GM18907 (cell line): Measurements from ENCODE around the gene ATF7.
A peak's percentile ranks its signal among the peaks of the same experiment; 100 is the strongest.

Source experiments
- ATAC-seq: cut with Tn5 transposase; IDR thresholded peaks from one replicate; pipeline ENCODE4 v1.9.1; 2021; ENCODE audit warnings: mild to moderate bottlenecking, moderate library complexity; ENCODE audit not compliant: unreplicated experiment

Gene ATF7

DNA sequence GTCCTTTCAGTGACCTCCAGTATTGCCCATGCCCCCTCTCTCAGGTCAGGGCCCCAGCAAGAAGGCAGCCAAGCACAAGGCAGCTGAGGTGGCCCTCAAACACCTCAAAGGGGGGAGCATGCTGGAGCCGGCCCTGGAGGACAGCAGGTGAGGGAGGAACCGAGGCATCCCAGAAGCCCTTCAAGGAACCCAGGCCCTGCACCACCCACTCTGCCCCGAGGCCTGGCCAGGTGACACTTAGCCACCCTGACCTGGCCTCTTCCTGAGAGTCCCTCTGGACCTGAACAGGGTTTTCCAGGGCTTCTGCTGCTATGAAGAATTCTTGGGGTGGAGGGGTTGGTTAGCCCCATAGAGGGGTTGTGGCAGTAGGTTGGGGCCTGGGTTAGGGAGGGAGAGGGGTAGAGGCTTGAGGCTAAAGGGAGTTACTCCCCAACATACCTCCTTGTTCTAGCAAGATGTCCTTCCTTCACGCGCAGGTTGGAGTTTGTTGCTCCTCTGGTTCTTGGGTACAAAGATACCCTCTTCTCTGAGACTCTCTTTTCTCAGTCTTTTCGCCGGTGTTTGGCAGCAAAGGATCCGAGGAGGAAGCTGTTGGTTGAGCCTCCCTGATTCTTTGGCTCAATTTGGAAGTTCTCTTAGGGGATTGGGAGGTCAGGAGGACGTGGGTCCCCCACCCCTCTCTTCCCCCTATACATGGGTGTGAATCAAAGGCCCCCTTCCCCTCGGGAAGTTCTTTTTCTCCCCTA, 123.0 kb downstream of the ATF7 start:
- ATAC-seq, result no peak

DNA sequence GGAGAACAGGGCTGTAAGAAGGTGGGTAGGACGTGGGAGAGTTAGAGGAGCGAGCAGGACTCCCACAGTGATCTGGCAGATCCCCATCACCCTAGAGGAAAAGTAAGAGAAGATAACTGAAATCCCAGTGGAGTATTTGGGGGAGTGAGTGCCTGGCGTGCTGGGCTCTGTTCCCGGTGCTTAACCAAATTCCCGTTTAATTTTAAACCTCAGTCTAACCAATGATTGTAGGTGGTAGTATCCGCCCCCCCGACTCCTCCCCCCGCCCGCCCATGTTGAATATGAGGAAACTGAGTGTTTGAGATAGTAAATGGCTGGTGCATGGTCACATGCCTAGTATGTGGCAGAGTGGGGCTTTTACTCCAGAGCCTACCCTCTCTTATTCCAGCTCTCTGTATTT, 123.9 kb downstream of the ATF7 start:
- no peak for ATAC-seq

DNA sequence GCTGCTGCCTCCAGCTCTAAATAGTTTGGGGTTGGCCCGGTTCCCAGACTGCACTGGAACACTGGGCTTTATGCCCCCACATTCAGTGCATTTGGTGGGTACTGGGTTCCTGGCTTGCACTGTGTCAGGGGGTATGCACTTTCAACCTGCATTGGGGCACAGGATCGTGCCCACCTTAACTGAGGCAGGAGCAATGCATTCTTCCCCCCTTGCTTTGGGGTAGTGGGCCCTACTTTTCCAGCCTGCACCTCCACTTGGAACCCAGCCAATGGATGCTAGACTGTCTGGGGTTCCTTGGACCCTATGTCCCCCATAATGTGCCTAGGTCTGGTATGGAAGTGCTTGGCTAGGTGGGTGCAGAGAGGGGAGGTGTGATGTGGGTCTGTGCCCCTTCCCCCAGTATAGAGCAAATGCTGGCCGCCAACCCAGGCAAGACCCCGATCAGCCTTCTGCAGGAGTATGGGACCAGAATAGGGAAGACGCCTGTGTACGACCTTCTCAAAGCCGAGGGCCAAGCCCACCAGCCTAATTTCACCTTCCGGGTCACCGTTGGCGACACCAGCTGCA, 124.5 kb downstream of the ATF7 start:
- no peak for ATAC-seq

DNA sequence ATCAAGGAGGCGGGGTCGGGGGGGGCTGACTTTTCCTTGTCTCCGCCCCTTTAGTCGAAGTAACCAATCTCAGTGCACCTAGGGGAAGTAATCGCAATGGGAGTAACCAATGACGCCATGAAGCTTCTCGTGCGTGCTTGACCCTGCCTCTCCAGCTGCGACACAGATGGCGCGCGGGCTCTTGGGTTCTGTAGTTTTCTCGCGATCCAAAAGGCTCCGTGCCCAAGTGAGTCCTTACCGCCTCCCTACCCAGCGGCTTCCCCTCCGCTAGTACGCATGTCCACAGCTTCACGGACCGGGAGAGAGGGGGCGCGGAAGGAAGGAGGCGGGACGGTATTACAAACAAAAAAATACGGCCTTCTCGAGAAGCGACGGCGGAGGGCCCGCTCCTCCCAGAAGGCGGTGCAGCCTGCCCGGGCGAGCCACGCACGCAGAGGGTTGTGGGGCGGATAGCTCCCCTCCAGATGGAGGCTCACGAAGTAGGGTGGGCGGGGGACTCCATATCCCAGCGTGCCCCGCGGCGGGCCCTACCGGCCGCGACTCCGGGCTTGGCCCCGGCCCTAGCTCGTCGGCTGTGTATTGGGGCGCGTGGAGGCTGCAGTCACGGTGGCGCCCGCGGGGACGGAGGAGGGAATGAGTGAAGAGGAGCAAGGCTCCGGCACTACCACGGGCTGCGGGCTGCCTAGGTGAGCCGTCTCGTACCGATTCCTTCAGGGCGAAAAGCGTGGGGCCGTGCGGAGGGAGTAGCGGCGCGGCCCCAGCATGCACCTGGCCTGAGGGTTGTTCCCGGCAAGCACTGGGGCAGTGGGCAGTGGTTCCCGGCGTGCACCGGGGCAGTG, 125.2 kb downstream of the ATF7 start, which contains the start of gene TARBP2:
Gene TARBP2, plus strand, starts transcription at position 508 of the 839 bp plus-strand sequence. Its CDS starts 126 bp downstream, at position 634.
- peak; percentile 83 for ATAC-seq

DNA sequence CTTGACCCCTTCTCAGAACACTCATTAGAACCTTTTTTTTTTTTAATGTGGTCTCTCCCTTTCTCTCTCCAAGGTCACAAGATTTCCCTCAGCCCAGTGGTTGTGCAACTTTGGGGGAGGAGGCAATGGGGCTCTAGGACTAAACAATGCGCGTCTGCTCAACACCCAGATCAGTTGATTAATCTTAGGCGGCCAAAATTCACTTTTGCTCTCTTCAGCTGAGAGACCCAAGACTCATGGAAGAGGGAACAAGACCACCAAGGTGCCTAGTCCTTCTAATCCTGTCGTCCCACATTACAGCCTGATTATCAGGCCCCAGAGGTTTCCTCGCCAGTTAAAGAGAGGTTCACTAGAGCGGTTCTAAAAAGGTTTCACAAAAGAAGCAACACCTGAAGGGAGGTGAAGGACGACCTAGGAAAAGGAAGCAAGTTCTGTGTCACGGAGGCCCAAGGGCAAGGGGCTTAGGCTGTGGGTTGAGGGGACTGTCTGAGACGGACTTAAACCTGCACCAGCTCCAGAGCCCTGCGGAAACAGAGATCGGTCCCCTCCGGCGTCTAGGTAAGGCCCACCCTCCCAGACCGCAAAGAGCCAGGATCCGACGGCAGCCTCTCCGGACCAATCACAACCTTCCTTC, 125.9 kb downstream of the ATF7 start:
- ATAC-seq, result no peak

DNA sequence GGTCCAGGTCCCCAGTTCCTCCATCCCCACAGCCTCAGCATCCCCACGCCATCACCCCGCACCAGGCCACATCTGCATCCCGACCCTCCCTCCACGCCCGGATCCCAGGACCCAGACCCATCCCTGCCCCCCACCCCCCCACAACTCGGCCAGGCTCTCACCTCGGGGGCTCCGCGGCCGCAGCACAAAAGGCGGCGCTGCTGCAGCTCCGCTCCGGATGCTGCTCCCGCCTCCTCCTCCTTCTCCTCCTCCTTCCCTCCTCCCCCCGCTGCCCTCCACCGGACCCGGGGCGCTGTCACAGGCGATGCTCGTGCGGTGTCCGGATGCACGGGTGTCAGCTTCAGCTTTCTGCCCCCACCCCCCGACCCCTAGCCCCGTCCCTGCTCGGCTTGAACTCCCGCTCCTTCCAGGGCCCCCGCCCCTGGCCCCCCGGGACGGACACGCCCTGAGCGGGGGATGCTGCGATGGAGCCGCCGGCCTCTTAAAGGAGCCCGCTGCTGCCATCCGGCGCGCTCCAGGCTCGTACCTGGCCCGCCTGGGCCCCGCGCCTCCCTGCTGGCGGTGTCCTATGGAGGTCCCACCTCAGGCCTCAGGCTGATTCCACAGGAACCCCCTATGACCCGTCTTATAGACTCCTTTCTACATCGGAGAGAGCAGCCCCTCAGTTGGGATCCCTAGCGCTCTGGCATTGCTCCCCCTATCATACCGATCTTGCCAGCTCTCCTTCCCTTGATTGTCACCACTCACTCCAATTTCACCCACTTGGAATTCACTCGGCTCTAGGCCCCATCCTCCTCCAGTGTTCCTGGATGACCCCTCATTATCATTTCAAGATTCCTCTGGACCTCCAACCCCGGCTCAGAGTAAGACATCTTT, 126.7 kb downstream of the ATF7 start, which contains the start of gene MAP3K12:
Gene MAP3K12, minus strand, starts transcription at position 193 of the 876 bp plus-strand sequence. CDS start 12,067 bp downstream, outside the sequence.
- no peak for ATAC-seq

DNA sequence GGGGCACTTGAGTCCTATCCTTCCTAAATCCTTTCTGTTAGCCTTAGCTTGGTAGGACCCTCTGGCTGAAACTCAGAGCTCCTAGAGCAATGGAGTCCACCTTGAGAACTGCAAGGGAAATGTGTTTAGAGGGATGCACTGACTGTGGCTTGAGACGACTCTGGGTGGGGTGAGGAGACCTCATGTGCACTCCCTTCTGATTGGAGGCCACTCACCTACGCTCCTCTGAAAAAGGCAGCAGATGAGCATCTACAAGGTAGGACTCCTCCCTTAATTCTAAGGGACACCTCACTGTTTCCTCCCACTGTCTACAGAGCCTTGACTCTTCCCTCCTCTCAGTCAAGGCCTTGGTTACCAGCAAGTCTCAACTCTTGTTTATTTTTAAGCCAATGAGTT, 127.9 kb downstream of the ATF7 start:
- no peak for ATAC-seq

DNA sequence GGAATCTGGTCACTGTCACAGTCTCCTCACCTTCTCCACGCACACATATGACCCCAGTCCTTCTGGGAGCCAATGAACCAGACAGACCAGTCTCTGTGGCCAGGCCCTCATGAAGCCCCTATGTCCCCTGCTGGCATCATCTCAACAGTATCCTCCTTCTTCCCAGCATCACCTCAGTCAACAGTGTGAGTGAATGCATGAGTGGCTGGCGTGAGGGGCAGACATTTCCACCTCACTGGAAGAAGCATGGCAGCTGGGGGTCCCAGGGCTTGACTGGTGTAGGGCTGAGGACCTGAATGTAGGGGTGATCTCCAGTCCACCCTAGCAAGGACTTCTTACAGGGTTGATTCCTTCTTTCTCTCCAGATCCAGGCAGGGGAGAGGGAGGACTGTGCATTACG, 128.7 kb downstream of the ATF7 start:
- ATAC-seq, result no peak

DNA sequence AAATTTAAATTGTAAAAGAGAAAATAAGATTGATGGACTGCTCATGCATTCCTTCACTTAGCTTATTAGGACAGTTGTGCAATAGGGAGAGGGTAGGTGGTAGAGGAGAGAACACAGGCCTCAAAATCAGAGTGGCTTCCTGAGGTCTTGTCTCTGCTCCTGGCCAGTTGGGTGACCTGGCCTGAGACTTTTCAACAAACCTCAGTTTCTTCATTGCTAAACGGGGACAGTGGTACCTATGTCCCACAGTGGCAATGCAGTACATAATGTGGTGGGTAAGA, 129.5 kb downstream of the ATF7 start:
- no peak for ATAC-seq

DNA sequence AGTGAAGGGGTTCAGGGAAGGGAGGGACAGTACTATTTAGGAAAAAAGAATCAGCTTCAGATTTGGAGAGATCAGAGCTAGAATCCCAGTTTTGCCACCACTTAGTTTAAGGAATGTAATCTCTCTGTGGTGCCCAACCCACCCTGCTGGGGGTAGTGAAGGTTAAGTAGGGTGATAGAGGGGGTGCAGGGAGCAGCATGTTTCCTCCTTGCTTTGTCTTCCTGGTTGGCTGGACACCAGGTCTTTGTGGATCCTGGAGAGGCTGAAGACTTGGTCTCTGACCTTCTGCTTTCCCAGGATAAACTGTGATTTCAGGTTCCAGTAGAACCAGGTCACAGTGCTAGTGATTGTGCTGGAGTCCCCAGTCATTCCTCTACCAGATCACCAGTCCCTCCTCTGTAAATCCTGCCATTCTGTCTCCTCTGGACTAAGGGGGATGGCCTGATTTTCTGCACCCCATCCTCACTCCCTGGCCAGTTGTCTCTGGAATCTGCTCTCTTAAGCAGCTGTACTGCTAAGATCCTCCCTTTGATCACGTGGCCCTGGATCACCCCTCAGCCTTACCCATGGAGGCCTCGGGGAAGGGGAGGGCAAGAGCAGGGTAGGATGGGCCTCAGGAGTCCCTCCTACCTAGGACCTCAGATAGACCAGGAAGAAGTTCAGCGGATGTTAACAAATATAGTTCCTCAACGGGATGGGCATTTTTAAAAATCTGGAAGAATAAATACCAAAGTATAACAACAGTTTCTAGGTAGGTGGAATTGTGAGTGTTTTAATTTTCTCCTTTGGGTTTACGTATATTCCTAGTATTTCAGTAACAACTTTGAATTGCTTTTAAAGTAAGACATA, 130.1 kb downstream of the ATF7 start:
- ATAC-seq, result no peak

DNA sequence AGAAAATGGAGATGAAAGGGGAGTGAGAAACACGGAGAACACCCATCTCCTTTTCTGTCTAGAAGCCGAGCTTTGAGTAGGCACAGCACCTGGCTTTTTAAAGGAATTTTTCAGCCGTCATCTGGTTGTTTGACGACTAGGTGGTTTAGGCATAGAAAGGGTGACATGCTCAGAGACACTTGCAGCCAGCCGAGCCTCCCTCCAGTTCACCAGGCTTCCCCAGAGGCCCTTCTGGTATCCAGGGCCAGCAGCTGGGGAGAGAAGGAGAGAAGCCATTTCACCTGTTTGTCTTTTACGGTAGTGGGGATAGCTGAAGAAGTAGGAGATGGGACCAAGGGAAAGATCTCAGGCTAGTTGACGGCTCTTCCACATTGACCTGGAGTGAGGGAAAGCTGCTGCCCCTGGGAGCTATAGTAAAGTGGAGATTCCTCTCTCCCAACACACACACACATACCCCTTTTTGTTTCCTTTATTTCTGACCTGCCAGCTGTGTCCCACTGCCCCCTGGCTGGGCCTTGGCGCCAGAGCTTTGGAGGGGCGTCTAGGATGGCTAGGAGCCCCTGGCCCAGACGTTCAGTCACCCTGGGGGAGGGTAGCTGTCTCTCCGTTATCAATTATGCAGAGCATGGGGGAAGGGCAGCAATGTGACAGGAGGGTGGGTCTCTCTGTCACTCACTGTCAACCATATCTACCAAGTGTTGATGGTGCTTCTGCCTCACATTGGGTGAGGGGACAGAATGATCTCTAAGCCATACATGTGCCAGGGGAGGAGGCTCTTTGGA, 132.4 kb downstream of the ATF7 start:
- no peak for ATAC-seq

DNA sequence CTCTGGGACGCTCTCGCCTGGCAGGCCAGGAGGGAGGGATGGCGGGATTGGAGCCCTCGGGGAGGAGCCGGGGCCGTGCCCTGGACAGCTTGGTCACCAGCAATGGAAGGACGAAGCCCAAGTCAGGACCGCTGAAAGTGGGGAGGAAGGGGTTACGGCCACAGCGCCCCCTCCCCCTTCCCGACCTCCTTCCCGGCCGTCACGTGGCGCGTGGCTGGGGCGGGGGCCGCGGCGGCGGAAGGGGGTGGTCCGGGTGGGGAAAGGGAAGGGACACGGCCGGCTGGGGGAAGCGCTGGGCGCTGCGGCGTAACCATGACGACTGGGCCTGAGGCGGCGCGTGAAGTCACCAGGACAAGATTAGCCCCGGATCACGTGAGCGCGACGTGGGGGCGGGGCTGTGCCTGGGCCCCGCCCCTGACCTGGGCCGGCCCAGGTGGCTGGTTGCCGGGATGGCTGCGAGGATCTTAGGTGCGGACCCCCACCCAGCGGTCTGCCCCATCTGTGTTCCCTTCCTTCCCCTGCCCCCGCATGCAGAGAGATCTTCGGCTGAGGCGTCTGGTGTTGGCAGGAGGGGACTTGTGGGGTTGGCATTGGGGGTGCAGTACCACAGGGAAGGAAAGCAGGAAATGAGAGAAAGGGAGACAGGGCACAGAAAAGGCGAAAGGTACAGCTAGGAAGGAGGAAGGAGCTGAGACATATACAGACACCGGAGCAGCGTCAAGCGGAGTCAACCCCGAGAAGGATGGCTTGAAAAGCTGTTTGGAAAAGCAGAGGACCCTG, 133.2 kb downstream of the ATF7 start:
- peak; percentile 83 for ATAC-seq

DNA sequence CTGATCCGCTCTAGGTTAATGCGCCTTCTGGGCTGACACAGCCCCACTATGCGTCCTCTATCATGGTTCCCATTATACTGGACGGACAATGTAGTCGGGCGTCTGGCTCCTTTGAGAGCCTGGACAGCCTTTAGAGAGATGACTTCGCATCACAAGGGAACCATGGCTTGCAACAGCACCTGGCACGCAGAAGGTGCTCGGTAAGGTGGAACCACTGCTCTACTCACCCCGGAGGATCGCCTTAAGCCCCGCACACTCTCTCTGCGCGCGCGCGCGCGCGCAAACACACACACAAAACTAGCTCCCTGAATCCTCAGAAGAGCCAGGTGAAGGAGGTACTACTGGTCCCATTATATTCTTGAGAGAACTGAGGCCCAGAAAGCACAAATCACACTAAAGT, 134.0 kb downstream of the ATF7 start:
- ATAC-seq, result no peak

DNA sequence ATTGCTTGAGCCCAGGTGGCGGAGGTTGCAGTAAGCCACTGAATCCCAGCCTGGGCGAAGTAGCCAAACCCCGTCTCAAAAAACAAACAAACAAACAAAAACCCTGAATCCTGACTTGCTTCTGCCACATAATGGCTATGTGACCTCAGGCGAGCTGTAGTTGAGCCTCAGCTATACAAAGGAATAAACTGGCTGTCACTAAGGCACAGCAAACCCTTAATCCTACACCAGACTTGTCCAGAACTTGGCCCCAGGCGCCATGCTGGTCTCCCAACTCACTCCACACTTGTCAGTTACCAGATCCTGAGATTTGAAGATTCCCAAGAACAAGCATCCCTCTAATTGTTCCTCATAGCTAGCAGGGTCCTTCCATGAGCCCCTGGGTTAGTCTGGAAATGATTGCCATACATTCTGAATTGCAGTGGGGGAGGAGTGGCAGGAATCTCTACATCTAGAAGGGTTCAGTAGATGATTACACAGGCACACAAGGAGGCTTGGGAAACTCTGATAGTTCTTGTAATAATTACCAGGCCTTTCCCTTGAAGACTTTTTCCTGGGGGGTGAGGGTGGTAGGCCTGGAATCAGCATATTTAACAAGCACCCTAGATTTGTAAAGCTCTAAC, 136.8 kb downstream of the ATF7 start:
- no peak for ATAC-seq

DNA sequence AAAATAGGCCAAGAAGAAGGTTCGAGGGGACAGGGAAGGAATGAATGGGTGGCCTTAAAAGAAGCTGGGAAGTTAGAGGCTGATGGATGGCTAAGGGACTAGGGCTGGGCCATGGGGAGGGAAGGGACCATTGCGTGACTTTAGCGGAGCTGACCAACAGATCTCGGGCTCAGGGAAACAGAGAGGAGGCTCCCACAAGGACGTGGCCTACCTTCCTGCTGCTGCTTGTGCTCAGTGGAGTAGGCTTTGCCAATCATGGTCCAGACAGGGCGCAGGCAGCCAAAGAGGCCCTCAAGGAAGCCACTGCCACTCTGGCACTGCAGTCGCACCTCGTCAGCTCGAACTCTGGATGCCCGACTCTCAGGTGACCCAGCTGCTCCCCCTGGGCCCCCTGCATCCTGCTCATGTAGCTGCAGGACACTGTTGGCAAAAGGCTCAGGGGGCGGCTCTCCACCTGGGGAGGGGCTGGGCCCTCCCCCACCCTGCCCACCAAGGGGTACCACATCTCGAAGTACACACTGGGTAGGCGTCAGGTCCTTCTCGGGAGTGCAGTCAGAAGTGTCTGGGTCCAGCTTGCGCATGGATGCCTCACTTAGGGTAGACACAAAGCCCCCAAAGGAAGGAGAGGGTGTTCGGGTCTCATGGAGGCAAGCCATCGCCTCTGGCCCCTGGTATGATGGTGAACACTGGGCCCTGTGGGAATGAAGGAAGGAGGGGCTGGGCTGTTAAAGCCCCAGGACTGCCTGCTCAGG, 139.3 kb downstream of the ATF7 start:
- no peak for ATAC-seq

DNA sequence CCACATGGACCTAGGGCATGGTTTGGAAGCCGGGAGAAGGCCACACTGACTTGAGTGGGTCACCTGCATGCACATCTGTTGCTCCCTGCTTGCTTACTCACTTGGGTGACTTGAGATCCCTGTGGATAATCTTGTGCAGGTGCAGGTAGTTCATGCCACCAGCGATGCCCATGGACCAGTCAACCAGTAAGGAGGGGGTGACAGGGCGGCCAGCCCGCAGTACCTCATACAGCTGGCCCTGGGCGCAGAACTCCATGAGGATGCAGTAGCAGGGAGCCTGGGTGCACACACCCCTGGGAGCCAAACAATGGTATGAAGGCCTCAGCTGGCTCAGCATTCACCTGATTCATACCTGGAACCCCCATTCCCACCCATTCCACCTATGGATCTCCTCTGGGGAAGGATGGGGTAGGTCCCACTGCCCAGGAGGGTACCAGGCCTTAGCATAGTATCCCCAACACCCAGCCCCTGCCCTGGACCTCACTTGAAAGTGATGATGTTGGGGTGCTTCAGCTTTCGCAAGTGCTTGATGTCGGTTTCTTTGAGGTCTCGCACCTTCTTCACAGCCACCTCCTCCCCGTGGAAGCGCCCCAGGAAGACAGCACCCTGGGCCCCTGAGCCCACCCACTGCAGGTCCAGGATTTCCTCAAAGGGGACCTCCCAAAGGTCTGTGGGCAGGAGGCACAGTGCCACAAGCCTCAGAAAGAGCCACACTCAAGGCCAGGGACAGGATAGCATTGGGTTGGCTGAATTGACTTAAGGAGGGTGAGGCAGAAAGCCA, 140.0 kb downstream of the ATF7 start:
- ATAC-seq, result no peak
